ENCODE results near the gene RAB29.
A peak's percentile ranks its signal among the peaks of the same experiment; 100 is the strongest.
"Not testable (repeated sequence)": the region's sequence is repeated elsewhere in the genome, so short reads cannot be mapped to it uniquely, and the experiment has no call there.

Gene RAB29, protein sequence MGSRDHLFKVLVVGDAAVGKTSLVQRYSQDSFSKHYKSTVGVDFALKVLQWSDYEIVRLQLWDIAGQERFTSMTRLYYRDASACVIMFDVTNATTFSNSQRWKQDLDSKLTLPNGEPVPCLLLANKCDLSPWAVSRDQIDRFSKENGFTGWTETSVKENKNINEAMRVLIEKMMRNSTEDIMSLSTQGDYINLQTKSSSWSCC

DNA sequence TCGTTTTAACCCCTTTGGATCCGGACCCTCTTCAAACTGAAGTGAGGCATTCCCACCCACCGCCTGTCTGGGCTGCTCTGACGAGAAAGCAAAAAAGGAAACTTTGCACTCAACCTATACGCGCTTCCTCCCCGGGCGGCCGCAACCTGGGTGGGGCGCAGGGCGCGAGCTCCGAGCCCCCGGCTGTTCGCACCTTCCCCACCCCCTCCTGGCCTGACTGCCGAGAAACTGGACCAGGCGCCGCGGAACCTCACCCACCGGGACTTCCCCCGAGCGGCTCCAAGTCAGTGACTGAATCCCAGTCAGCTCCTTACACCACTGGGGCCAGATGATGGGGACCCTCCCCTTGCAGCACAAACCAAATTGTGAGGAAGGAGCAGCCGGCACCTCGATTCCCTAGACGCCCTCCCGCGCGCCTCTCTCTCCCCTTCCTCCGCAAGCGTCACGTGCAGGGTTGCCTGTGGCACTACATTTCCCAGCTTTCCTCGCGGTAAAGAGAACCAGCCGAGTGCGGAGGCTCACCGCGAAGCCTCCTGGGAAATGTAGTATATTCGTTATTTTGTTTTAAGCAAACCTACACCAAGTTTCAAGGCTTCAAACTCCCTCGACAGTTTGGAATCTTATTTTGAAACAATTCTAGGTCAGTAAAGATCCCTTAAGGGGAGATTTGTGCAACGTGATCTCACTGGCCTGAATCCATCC is at the start of gene RAB29:
Gene RAB29 (minus strand): TSS at position 468 of the 702 bp plus-strand sequence. CDS start 526 bp downstream, outside the sequence.
- peak; percentile 76 for DNase-seq (ENCODE audit: low spot score)

DNA sequence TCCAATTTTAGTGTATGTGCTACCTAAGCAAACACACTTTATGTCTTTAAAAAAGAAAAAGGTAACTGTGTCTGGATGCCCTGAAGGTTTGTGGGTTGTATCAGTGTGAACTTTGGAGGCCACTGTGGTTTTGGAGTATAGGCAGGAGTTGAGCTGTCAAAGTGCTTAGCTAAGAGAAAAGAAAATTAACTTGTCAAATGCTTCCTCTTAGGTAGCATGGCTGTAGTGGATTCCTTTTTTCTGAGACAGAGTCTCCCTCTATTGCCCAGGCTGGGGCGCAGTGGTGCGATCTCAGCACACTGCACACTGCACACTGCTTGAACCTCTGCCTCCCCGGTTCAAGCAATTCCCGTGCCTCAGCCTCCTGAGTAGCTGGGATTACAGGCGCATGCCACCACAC is 48.9 kb upstream of the RAB29 start:
- no peak for DNase-seq (ENCODE audit: low spot score)

DNA sequence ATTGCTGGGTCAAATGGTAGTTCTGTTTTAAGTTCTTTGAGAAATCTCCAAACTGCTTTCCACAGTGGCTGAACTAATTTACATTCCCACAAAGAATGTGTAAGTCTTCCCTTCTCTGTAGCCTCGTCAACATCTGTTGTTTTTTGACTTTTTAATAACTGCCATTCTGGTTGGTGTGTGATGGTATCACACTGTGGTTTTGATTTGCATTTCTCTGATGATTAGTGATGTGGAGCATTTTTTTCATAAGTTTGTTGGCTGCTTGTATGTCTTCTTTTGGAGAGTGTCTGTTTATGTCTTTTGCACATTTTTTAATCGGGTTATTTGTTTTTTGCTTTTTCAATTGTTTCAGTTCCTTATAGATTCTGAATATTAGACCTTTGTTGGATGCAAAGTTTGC is 48.0 kb upstream of the RAB29 start:
- not testable (repeated sequence) for DNase-seq (ENCODE audit: low spot score)

DNA sequence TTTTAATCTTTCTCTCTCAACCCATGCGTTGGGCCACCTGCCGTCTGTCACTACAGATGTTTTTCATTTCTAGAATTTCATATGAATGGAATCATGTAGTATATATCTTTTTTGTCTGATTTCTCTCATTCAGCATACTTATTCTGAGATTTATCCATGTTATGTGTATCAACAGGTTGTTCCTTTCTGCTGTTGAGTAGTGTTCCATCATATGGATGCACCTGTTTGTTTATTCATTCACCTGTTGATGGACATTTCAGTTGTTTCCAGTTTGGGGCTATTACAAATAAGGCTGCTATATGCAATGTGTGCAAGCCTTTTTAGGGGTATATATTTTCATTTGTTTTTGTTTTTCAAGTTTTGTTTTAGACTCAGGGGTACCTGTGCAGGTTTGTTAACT is 47.1 kb upstream of the RAB29 start:
- DNase-seq (ENCODE audit: low spot score): no peak

- no peak for DNase-seq (ENCODE audit: low spot score)
Measured at GRCh38 chr1:205817988-205818387, 42.7 kb upstream of the RAB29 start.

DNA sequence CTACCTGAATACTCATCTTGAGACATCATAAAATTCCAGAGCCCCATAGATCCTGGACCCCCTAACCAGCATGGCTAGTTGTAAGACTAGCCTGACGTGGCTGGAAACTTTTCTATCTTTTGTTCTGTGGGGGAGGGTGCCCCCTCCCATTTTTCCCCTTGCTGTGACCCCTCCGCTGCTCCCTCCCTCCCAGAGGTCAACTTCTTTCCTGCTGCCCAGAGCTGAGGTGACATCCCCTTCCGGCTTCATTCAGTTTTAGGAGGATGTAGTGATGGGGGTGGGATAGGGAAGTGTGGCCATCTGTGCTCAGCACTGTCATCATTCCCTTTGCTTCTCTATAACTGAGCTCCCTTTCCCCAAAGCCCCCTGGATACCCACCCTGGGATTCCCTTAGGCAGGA is 42.1 kb upstream of the RAB29 start:
- no peak for DNase-seq (ENCODE audit: low spot score)

- no peak for DNase-seq (ENCODE audit: low spot score)
Measured at GRCh38 chr1:205813755-205814058, 38.4 kb upstream of the RAB29 start.

GRCh38 chr1:205812878-205813754 is 37.8 kb upstream of the RAB29 start, which contains the start of gene SLC41A1:
Gene SLC41A1 (minus strand): TSS chr1:205813198. CDS start chr1:205810441, 2,757 bp downstream.
- peak; percentile 89 for DNase-seq (ENCODE audit: low spot score)

GRCh38 chr1:205812271-205812877 is 37.1 kb upstream of the RAB29 start:
- no peak for DNase-seq (ENCODE audit: low spot score)

GRCh38 chr1:205811660-205812059 is 36.4 kb upstream of the RAB29 start:
- DNase-seq (ENCODE audit: low spot score): no peak

DNA sequence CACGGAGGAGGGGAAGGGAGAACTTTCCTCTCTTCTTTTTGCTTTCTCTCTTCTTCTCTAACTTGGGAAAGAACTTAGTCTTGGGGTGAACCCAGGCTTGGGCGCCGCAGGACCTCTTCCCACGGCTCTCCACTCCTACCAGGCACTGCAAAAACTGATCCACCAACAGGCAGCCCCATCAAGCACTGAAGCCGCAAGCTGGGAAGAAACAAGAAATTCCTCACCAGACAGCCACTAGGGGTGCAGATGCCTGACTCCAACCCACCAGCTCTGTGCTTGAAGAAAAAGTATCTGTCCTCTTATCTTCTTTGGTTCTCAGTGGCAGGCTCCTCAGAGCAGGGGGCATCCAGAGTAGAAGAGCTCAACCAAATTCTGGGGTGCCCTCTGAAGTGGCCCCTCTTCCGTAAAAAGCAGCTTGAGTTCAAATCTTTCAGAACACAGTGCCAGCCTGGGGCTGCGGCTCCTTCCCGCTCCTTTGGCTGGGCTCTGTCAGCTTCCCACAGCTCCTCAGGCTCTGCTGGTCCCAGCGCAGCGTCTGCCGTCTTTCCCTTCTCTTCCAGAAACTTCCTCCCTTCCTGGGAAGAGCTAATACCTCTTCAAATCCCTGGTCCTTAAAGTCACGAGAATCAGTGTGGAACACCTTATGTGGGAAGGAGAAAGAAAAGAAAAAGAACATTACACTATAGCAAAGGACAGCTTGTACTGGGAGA is 35.3 kb upstream of the RAB29 start:
- no peak for DNase-seq (ENCODE audit: low spot score)

DNA sequence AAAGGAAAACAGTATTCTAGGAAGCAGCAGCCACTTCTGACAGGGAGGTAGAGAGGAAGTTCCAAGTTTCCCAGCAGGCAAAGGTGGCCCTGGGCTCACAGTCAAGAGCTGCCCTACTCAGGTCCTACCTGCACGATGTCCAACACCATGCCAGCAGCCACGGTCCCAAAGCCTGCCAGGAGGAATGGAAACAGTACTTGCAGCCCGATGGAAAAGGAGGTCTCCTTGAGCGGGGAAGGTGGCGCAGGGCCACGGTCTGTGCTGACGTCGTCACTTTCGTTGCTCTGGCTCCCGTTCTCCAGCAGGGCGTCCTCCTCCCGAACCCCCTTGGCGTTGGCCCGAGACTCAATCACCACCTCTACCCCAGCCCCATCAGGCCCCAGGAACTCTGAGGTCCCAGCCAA is 34.7 kb upstream of the RAB29 start:
- no peak for DNase-seq (ENCODE audit: low spot score)

GRCh38 chr1:205809469-205809868 is 34.2 kb upstream of the RAB29 start:
- no peak for DNase-seq (ENCODE audit: low spot score)

DNA sequence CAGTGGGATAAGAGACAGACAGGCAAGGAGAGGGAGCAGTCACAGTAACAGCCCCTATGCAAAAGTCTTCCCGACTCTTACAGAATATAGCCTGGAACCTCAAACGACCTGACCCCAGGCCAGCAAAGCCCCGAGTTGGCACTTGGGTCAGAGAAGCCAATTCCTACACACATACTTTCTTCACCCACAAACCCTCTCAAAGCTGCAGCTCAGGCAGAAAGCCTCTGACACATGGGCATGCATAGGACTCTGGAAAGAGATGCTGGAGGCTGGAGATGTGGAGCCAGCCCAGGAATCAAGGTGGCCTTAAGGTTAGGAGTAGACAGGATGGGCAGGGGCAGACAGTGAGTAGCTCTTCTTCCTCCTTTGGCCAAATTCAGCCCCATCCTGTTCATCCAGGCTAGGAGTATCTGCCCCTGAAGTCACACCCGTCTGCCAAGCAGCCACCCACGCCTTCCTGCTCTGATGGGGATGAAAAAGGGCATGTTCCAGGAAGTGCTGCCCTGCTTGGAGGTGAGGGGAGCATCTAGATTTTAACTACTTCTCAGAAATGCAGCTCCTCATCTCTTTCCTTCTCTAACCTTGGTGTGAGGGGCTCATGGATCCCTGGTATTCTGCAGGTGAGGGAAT is 29.9 kb upstream of the RAB29 start:
- no peak for DNase-seq (ENCODE audit: low spot score)

DNA sequence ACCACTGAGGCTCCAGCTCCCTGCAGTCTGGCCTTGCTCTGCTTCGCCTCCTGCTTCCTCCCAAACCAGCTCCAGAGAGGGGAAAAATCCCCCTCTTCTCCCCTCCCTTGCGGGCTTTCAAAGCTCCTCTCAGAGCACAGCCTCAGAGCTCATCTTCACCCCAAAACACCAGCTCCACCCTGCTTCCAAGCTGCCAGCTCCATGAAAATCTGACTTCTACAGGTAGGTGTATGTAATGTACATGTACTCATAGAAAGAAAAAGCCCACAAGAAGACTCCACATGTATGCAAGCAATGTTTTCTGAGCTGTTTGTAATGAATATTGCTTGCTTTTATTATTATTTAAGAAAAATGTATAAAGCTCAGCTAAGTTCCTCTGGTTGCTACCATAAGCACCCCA is 29.3 kb upstream of the RAB29 start:
- no peak for DNase-seq (ENCODE audit: low spot score)

GRCh38 chr1:205803986-205804385 is 28.7 kb upstream of the RAB29 start:
- DNase-seq (ENCODE audit: low spot score): no peak

DNA sequence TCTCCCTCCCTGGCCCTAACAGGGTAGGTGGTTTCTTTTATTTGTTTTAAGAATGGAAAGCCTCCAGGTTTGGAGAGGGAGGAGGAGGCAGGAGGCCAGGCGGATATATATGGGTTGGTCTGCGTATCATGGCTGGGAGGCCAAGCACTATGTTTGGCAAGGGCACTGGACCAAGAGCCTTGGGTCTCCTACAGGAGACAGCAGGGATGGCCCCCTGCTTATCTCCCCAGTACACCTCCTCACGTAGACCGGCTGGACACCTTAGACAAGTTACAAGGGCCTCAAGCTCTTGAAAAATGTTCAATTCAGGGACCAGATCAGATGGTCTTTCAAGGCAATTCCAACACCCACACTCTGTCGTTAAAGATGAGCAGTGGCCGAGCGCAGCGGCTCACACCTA is 26.8 kb upstream of the RAB29 start:
- DNase-seq (ENCODE audit: low spot score): no peak

- DNase-seq (ENCODE audit: low spot score): no peak
Measured at GRCh38 chr1:205800981-205801703, 25.9 kb upstream of the RAB29 start.

DNA sequence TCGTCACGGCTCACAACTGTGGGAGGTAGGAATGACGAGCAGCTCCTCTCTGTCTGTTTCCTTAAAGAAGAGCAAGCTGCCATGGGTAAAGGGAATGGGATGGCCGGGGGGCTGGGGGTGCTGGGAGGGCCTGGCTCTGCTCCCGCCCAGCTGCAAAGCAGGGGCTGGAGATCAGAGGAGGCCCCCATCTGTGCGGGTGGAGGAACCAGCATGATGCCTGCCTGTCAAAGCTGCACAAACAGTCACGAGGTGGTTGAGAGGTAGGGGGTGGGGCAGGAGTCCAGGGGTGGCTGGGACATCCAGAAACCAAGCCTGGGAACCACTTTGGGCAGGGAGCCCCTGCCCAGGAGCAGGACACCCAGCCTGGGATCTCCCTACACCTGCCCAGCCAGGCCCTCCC is 25.1 kb upstream of the RAB29 start:
- DNase-seq (ENCODE audit: low spot score): no peak

GRCh38 chr1:205798577-205798976 is 23.3 kb upstream of the RAB29 start:
- no peak for DNase-seq (ENCODE audit: low spot score)

DNA sequence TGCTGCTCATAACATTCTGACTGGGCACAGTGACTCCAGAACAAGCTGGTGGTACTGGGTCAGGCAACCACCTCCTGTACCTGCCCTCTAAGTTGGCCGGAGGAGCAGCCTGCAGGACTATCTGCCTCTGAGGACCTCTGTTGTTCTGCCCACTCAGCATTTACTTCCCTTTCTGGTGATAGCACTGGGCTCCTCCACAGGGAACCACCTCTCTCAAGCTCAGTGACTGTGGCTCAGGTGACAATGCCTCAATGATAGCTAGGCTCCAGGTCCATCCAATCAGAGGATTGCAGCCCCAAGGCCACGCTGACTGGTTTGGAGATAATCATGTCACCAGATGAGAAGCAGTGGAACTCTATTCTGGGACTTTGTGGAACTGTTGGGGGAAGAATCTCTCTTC is 21.9 kb upstream of the RAB29 start:
- DNase-seq (ENCODE audit: low spot score): no peak

All from kidney capillary endothelial cell (primary cell).